Right kidney (tissue), 1 donor: Measurements from ENCODE around the gene AFTPH.

ENCODE experiments used
- DNase-seq: peaks from one replicate; pipeline ENCODE4 v3.0.0-alpha.2; 2016

The AFTPH gene

GRCh38 chr2:64632835-64633819 lies 109.0 kb downstream of the AFTPH start:
- no peak for DNase-seq

DNA sequence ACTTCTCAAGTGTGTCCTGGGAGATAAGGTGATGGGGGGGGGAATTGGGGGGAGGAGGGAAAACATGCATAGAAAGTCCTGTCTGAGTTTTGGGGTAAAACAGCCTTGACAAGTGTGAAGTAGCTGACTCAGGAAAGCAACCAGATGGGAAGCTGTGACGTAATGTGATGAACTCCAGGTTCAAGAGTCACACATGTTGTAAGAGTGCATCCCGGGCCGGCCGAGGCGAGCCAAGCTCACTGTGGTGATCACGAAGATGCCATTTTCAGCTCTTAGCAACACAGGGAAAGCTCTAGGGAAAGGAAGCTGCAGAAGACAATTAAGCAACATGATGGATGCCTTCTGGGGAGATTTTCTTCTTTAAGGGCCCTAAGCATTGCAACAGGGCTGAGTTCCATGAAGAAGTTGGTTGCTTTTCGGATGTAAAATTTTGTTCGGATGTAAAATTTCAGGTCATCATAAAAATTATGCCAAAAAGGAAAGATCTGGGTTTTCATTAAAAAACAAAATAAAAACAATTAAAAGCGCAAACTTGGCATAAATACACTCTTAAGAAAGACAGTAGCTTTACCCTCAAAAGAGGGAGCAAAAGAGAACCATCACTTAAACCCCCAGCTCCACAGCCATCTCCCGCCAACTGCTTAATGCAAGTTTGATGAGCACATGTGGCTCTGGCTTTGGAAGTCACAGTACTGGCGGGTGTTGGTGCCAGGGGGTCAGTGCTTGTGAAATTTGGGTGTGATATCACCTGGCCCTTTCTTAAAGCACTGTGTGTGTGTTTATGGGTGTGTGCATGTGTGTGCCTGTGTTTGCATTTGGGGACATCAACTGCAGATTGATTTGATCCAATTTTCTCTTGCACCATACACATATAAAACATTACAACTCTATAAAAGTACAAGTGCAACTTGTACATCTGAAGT lies 110.5 kb downstream of the AFTPH start:
- DNase-seq: no peak

GRCh38 chr2:64635976-64636911 lies 112.1 kb downstream of the AFTPH start:
- DNase-seq: no peak

DNA sequence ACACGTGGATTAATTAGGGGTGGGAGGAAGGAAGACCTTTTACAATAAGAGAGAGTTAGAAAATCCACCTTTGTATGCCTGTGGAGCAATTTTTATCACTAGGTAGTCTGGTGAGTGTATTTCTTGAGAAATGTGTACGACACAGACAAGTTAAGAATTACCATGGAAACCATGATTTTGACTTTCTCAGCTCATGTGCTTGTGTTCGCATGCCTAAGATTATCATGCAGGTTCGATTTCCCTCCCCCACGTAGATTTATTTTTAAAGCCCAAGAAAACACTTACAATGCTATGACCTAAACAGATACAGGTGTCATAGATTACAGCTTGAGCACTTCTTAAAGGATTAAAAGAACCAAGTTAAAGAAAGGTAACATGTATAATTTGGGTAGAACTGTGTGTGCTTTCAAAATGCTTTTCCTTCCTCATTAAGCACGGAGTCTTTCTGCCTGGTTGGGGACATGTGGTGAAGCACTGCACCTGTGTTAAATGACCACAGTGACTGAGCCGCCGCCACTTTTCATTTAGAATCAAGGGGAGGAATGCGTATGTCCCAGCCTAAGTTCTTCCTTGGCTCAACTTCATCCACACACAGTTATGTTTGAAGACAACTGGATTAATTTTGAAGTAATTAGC lies 113.0 kb downstream of the AFTPH start:
- DNase-seq: no peak

DNA sequence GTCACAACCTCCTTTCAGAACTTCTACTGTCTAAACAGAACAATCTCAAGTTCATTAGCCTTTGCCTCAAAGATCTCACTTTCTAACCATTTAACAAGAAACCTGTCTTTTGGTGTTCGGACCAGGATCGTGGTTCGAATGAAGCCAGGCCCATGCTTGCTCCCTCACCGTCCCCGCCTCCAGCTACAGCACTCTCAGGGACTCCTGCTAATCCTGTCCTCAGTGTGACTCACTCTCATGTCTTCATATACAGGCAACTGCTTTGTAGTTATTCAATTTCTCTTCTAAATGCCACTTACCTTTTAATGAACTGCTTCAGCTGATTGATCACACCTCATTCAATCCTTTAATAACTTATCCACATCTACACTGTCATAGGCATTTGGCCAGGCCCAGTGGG lies 113.8 kb downstream of the AFTPH start:
- DNase-seq: no peak

GRCh38 chr2:64638502-64639120 lies 114.5 kb downstream of the AFTPH start:
- no peak for DNase-seq

- DNase-seq: no peak
These were observed 115.6 kb downstream of the AFTPH start for GRCh38 chr2:64639691-64640090.

DNA sequence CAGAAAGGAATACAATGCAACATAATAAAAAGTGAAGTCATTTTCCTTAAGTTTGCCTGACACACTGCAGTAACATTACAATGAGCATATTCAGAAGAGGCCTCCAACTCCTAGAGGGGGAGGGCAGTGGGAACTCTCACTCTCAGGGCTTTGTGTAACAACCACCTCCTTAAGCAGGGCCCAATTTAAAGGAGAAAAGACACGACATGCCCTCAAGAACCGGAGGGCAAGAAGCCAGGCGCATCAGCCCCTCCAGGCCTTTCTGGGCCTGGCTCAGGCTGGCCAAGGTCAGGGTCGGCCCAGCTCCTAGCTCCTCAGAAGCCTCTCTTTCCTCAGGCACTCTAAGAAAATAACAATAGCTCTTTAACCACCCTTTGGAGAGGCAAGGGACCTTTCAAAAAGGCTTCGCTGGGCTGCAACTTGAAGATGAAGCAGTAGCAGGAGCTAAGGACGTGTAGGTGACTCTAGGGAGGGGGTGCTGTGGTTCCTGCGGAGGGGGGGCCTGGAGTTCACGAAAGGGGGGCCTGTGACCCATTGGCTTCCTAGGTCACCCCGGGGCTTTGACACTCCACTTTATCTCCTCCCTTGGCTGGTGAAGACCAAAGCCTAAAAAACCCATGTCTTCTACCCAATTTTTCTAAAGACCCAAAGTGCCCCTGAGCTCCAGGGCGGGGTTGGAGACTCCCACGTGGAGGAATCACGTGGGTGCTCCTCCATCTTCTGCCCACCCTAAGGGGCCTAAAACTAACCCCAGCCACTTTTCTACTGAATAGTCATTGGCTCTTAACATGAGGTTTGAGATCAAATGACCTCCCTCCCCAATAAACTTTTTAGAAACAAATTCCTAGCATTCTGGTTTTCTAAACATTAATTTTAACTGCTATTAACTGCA lies 116.3 kb downstream of the AFTPH start:
- DNase-seq: no peak

GRCh38 chr2:64641599-64641998 lies 117.5 kb downstream of the AFTPH start:
- DNase-seq: no peak
